ENCODE measurements around the gene ZC3H12A.

- no peak for TF ChIP-seq POLR2A (IDR thresholded peaks at IDR 0.05)
- no peak for TF ChIP-seq CTCF (IDR thresholded peaks at IDR 0.05)
- no peak for TF ChIP-seq EP300 (IDR thresholded peaks at IDR 0.05)
Measured at GRCh38 chr1:37438869-37439343, 35.5 kb upstream of the ZC3H12A start.

Data from gastroesophageal sphincter (tissue), 3 donors.